NCI-H69 (cell line): ENCODE measurements around the gene PHACTR4.
"Not testable (repeated sequence)": the region's sequence is repeated elsewhere in the genome, so short reads cannot be mapped to it uniquely, and the experiment has no call there.

Experiments used
- DNase-seq: peaks from one replicate; lab custom pipeline; 2025; lab: John Stamatoyannopoulos, UW

The PHACTR4 gene

GRCh38 chr1:28525002-28525642 is 155.6 kb downstream of the PHACTR4 start:
- not testable (repeated sequence) for DNase-seq

- DNase-seq = no peak
These were observed 157.3 kb downstream of the PHACTR4 start for GRCh38 chr1:28526886-28527285.

GRCh38 chr1:28530456-28530855 is 160.9 kb downstream of the PHACTR4 start:
- DNase-seq = no peak

- DNase-seq = no peak
These were observed 165.1 kb downstream of the PHACTR4 start for GRCh38 chr1:28534671-28535070.

- no peak for DNase-seq
These were observed 165.6 kb downstream of the PHACTR4 start for GRCh38 chr1:28535180-28535579.

GRCh38 chr1:28537457-28538199 is 168.1 kb downstream of the PHACTR4 start:
- no peak for DNase-seq

- no peak for DNase-seq
These were observed 168.7 kb downstream of the PHACTR4 start for GRCh38 chr1:28538286-28538685.

GRCh38 chr1:28540651-28541050 is 171.1 kb downstream of the PHACTR4 start:
- peak; percentile 15 for DNase-seq

GRCh38 chr1:28541414-28542015 is 172.0 kb downstream of the PHACTR4 start:
- DNase-seq = not testable (repeated sequence)

GRCh38 chr1:28545246-28545628 is 175.7 kb downstream of the PHACTR4 start:
- no peak for DNase-seq

- DNase-seq = peak; percentile 62
These were observed 178.8 kb downstream of the PHACTR4 start for GRCh38 chr1:28548318-28548717.
